NCI-H1048 (cell line): ENCODE measurements around the gene RBM41.
"Not testable (repeated sequence)": the region's sequence is repeated elsewhere in the genome, so short reads cannot be mapped to it uniquely, and the experiment has no call there.

Experiments
- DNase-seq: peaks from one replicate; lab custom pipeline; 2025; lab: John Stamatoyannopoulos, UW

Gene RBM41

DNA sequence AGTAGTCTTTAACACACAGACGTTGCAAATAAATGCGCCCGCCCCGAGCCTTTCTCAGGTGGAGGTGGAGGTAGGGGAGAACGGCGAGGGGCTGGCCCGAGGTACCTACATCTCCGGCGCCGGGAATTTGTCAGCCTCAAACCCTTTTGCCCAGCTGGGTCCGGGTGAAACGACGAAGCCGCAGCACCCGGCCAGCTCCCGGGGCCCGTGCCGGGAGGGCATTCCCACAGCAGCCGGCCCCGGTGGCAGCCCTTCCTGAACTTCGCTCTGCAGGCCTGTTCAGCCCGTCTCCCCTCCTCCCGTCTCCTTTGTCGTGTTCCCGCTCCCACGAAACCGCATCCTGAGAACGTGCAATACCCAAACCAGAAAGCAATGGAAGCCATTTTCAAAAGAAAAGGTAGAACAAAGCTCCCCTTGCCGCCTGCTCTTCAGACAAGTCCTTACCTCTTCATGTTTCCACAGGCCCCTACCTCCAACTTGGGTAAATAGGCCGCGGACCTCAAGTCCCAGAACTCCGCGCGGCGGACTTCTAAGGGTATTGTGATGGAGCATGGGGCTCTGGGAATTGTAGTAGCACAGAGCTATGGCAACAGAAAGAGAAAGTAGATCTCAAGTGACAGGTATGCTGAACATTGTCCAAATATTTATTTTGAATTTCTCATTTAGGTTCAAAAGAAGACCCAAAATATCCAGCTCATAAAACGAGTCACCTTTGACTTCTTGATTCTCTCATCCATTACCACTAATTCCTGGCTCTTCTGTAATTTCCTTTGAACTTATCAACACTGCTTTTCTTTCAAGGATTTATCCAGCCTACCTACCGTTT, at the start of gene RBM41:
RBM41 (minus strand) TSS at position 501 of the 826 bp plus-strand sequence; CDS start at position 452, 49 bp downstream.
- peak; percentile 8 for DNase-seq

- DNase-seq = no peak
Observed at GRCh38 chrX:107168257-107168656, 49.6 kb upstream of the RBM41 start.

DNA sequence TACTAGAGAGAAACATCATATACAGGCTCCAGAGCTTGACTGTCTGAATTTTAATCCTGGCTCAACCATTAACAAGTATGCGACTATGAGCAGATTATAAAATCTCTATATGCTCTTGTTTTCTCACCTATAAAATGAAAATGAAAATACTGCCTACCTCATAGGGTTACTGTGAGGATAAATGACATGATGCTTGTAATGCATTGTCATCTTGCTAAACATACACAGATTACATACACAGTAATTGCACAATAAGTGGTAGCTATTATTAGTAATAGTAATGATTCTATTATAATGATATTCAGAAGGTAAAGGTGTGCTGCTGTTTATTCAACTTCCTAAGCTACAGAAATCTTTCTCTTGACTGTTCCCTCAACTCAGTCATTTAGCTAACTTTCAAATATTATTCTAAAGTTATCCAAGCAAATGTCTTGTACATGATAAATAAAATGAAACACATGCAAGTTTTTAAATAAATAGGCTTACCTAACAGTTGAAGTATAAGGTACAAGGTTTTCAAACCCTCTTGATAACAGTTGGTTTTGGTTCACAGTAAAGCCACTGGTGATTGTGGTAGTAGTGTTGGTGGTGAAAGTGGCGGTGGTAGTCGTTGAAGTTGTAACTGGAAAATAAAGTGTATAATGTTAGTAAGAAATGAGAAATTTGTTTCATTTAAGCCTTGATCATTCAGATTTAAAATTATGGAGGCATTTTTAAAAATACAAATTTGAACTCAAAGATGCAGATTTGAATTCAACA, 48.7 kb upstream of the RBM41 start:
- DNase-seq = no peak

GRCh38 chrX:107157618-107158017, 39.0 kb upstream of the RBM41 start:
- DNase-seq = not testable (repeated sequence)

DNA sequence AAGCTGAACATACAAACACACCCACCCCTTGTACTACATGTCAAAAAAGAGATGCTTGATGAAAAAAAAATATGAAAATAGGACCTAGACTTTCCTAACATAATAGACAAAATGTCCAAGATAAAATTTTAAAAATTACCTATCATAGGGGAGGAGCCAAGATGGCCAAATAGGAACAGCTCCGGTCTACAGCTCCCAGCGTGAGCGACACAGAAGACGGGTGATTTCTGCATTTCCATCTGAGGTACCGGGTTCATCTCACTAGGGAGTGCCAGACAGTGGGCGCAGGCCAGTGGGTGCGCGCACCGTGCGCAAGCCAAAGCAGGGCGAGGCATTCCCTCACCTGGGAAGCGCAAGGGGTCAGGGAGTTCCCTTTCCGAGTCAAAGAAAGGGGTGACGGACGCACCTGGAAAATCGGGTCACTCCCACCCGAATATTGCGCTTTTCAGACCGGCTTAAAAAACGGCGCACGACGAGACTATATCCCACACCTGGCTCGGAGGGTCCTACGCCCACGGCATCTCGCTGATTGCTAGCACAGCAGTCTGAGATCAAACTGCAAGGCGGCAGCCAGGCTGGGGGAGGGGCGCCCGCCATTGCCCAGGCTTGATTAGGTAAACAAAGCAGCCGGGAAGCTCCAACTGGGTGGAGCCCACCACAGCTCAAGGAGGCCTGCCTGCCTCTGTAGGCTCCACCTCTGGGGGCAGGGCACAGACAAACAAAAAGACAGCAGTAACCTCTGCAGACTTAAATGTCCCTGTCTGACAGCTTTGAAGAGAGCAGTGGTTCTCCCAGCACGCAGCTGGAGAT, 37.2 kb upstream of the RBM41 start:
- not testable (repeated sequence) for DNase-seq

GRCh38 chrX:107154787-107155620, 36.4 kb upstream of the RBM41 start:
- DNase-seq = no peak

- no peak for DNase-seq
Observed at GRCh38 chrX:107153005-107153404, 34.4 kb upstream of the RBM41 start.

DNA sequence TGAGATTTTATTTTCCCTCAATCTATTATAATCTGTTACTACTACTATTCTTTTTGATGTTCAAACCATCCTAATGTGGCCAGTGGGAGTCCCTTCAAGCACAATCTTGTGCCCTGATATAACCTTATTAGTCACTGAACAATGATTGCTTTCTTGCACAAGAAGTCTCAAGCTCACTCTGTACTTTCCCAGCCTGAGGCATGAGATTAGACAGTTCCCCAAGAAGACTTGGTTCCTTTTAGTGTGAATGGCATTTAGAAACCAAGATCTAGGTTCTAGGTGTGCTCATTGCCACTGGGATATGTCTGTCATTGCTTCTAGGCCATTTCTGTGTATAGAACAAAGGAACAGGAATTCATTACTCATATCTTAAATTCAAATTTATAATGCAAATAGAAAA, 28.0 kb upstream of the RBM41 start:
- DNase-seq = no peak

DNA sequence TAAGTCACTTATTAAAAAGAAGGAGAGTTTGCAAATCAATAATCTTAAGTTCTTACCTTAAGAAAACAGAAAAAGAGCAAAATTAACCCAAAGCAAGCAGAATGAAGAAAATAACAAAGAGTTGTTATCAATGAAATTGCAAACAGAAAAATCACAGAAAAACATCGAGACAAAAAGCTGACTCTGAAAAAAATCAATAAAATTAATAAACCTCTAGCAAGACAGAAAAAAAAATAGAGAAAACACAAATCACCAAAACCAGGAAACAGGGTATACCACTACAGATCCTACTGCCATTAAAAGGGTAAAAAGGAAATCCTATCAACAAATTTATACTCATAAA, 17.3 kb upstream of the RBM41 start:
- DNase-seq = no peak

- DNase-seq = no peak
Observed at GRCh38 chrX:107135049-107135964, 16.7 kb upstream of the RBM41 start.

- DNase-seq = no peak
Observed at GRCh38 chrX:107123750-107124149, 5.1 kb upstream of the RBM41 start.

- no peak for DNase-seq
Observed at GRCh38 chrX:107119283-107119682, 661 bp upstream of the RBM41 start.

DNA sequence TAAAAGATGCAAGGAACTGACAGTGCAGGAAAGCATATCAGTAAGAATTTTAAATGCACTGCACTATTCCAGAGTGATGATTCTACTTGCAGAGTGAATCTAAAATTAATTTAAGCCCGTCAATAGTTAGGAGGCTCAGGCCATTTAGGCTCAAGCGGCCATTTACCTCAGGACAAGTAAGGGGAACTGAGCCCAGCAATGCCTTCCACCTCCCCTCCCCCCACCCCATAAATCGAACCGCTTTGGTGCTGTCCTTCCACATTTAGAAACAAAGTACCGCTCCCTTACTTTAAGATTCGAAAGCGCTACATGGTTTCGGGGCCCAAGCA, 665 bp downstream of the RBM41 start:
- DNase-seq = no peak

DNA sequence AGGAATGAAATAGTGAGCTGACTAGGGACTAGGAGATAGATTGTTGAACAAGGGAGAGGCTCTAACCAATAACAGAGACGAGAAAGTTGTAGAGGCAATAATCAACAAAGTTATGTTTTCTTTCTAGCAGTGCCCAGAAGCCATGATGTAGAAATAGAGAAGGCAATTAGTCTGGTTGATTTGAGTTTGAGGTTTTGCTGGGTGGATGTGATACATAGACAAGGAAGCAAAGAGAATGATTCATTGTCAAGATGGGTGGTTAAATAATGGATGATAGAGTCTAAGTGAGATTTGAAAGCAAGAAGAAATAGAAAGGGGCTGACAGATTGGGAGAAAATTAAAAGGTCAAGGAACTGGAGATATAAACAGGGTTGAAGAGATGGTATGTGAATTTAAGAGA, 11.2 kb downstream of the RBM41 start:
- no peak for DNase-seq

- no peak for DNase-seq
Observed at GRCh38 chrX:107102980-107103379, 15.6 kb downstream of the RBM41 start.

GRCh38 chrX:107076158-107076557, 42.5 kb downstream of the RBM41 start:
- DNase-seq = no peak

DNA sequence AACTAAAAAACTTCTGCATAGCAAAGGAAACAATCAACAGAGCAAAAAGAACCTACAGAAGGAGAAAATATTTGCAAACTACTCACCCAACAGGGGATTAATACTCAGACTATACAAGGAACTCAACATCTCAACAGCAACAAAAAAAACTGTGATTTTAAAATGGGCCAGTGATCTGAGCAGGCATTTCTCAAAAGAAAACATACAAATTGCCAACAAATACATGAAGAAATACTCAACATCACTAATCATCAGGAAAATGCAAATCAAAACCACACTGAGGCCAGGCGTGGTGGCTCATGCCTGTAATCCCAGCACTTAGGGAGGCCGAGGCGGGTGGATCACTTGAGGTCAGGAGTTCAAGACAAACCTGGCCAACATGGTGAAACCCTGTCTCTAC, 60.9 kb downstream of the RBM41 start:
- DNase-seq = not testable (repeated sequence)

DNA sequence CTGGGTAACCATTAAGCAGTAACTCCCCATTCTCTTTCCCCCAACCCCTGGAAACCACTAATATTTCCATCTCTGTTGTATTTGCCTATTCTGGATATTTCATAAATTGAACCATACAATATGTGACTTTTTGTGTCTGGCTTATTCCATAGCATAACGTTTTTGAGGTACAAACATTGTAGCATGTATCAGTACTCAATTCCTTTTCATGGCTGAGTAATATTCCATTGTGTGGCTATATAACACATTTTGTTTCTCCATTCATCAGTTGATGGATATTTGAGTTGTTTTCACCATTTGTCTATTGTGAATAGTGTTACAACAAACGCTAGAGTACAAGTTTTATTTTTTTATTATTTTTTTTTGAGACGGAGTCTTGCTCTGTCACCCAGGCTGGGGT, 63.6 kb downstream of the RBM41 start:
- DNase-seq = no peak

DNA sequence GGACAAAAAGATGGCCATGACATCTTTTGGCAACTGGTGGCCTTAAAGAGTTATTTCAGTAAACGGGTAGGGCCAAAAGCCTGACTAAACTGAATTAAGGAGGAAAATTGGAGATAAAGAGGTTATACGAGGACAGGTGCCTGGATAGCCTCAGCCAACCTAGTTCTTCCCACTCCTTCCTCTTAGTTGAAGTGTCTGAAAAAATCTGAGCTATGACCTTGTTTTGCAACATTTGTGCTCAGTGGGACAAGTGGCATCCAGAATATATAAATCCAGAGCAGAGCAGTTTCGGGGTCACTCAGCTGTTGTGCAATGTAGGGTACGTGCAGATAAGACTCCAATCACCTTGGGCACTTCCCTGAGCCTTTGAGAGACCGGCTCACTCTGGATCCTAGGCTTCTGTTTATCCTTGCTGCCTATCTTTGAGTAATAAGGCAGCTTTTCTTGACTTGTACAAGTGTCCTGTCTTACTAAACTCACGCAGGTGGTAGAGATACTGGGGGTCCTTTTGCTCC, 68.4 kb downstream of the RBM41 start:
- DNase-seq = no peak

- no peak for DNase-seq
Observed at GRCh38 chrX:107047622-107048021, 71.0 kb downstream of the RBM41 start.
